Astrocyte of the hippocampus (primary cell): ENCODE data around the gene ADCY5.
A peak's percentile ranks its signal among the peaks of the same experiment; 100 is the strongest.
"Not testable (repeated sequence)": the region's sequence is repeated elsewhere in the genome, so short reads cannot be mapped to it uniquely, and the experiment has no call there.

ENCODE experiments used
- DNase-seq: peaks from one replicate; pipeline ENCODE4 v3.0.0; 2011; ENCODE audit warnings: low read depth, low spot score

Gene ADCY5

DNA sequence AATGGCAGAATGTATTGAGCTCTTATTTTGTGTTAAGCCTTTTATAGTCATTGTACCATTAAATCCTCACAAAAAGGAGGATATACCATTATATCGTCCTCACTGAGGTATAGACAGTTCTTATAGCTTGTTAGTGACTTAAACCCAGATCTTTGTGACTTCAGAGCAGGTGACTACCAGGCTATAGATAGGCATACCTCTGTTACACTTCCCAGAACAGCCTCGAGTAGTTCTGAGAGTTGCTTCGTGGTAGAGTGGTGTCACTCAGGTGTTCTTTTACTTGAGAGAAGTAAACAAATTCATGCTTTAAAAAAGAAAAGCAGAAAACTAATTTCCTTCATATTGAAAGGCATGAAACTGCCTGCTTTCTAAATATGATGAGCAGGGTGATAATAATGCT is 187.2 kb downstream of the ADCY5 start:
- DNase-seq: no peak

DNA sequence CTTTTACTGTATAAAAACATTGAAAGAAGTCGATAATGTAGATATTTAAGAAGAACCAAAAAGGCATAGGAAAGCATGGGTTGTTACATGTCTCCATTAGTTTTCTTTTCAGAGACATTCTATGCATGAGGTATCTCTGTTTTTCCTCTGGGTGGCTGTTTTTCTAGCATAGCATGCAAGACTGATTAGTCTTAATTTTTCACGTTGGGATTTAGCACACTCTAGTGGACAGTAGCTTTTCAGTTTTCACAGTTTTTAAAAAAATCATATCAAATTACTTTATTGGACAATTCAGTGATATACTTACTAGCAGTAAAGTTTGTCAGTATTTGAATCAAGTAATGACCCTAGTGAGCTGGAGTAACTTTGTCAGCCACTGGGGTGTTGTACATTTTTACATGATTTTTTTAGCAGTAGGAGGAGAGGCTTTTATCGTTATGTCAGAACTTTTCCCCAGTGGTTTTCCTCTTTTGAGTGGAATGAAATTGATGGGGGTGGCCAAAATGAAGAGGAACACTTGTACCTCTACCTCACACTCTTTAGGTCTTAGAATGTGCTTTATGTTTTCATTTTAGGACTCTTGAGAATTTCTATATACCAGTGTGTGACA is 190.0 kb downstream of the ADCY5 start:
- DNase-seq: peak; percentile 72

DNA sequence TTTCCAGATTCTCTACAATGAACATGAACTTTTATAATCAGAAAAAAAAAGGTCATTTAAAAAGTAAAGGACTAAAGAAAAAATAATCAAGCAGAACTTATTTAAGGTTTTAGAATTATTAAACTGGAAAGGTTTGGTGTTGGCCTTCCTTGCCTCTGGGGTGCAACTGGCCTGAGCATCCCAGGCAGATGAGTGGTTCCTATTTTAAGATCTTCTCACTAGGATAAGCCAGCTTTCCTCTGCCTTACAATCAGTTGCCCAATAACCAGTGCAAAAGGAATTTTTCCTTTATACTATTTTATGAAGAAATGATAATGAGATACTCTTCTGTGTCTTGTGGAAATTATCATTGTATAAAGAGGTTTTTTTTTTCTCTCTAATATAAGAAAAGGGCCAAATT is 190.5 kb downstream of the ADCY5 start:
- DNase-seq: no peak

DNA sequence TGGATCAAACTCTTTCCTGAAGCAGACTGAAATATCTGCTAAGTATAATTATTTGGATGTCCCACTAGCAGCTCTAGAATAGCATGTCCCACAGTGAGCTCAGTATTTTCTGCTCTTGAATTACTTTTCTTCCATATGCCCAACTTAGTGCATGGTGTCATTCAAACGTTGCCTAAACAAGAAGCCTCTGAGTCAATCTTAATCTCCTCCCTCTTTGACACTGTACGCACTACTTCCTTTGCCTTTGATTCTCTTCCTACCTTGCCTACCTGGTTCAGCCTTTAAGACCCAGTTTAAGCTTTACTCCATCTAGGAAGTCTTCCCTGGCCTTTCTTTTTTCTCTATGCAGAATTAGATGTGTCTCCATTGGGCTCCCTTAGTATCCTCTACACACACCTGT is 192.6 kb downstream of the ADCY5 start:
- DNase-seq: no peak

DNA sequence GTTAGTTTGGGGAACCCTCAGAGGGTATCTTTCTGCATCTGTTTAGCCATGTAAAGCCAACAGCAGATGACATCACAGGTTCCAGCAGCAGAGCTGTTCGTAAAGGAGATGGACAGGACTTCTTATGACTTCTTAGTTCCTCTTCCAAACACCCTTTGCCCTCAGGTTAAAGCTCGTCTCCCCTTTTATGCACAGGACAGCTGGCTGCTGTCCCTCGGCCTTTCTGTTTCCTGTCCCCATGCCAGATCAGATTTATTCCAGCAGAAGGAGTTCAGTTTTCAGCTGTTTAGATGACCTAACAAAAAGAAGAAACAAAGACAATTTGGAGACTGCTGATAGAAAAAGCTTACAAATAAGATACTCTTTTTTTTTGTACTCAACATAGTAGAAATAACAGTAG is 202.0 kb downstream of the ADCY5 start:
- DNase-seq: peak; percentile 2

DNA sequence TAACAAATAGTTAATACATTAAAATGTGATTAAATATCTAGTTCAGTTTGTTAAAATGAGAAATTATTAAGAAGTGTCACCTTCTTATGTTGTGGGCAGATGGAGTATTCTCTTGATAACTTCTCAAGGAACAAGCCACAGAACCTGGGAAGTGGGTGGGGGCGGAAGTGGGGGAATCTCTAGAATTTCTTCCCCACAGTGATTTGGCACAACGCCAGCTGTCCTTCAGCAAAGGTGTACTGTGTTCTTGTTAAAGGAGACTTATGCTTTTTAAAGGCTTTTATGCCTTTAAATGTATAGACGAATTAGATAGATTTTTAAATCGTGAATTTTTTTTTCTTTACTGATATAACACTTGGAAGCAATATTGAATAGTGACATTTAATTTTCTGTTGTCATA is 204.8 kb downstream of the ADCY5 start:
- peak; percentile 38 for DNase-seq

DNA sequence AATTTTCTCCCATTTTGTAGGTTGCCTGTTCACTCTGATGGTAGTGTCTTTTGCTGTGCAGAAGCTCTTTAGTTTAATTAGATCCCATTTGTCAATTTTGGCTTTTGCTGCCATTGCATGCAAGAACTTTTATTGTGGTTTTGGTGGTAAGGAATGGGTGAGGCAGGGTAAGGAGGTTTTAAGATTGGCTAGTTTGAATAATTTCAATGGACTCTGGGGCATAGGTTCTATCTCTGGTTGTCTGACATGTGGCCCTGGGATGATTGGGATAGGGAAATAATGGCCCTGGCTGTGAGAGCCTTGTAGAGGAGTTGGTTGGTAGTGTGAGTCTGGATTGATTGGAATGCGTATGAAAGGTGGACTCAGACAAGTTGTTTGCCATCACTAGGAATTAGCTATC is 209.1 kb downstream of the ADCY5 start:
- peak; percentile 0 for DNase-seq

DNA sequence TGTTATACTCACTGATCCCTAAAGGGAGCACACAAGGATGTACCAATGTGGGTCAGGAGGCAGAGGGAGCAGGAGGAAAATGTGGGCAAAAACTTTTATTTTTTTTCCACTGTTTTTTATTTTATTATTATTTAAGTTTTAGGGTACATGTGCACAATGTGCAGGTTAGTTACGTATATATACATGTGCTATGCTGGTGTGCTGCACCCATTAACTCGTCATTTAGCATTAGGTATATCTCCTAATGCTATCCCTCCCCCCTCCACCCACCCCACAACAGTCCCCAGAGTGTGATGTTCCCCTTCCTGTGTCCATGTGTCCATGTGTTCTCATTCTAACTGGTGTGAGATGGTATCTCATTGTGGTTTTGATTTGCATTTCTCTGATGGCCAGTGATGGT is 209.7 kb downstream of the ADCY5 start:
- not testable (repeated sequence) for DNase-seq

DNA sequence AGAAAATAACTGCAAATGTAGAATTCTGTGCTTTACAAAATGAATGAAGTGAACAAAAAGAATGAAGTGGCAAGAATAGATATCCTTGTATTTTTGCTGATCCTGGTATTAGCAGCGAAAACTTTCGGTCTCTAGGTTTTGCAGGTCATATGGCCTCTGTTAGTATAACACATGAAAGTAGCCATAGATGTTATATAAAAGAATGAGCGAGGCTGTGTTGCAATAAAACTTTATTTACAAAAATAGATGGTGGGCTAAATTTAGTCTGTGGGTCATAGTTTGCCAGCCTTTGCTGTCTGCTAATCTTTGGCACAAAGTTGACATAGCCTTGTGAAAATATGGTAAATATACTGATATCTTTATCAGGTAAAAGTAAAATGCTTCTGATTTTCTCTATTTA is 212.0 kb downstream of the ADCY5 start:
- no peak for DNase-seq
